VCaP (cell line): Measurements from ENCODE around the gene PXMP2.

Experiments used
- H3K27ac ChIP-seq: fragments of 450-650 bp; 2 replicates; pipeline ENCODE4 v1.5.1; 2017
- CTCF ChIP-seq: fragments of 450-650 bp; conservative IDR thresholded peaks from 2 replicates; pipeline ENCODE4 v1.5.1; 2017; ENCODE audit warnings: mild to moderate bottlenecking, moderate library complexity

PXMP2 gene

GRCh38 chr12:132739600-132740312 lies 52.4 kb downstream of the PXMP2 start:
- TF ChIP-seq CTCF, result no peak
- H3K27ac ChIP-seq, result no peak overlapping the region

GRCh38 chr12:132740313-132740646 lies 52.9 kb downstream of the PXMP2 start:
- H3K27ac ChIP-seq, result no peak overlapping the region
- no peak for TF ChIP-seq CTCF

GRCh38 chr12:132740652-132741051 lies 53.3 kb downstream of the PXMP2 start:
- no peak for TF ChIP-seq CTCF

GRCh38 chr12:132741620-132742019 lies 54.2 kb downstream of the PXMP2 start:
- no peak overlapping the region for H3K27ac ChIP-seq
- TF ChIP-seq CTCF, result no peak

More at GRCh38 chr12:132740652-132741051, 53.3 kb downstream of the PXMP2 start:
- no peak overlapping the region for H3K27ac ChIP-seq

- TF ChIP-seq CTCF, result no peak
Measured at GRCh38 chr12:132743831-132744230, 56.4 kb downstream of the PXMP2 start.

GRCh38 chr12:132746613-132747012 lies 59.2 kb downstream of the PXMP2 start:
- H3K27ac ChIP-seq, result no peak overlapping the region
- TF ChIP-seq CTCF, result no peak

More at GRCh38 chr12:132743831-132744230, 56.4 kb downstream of the PXMP2 start:
- no peak overlapping the region for H3K27ac ChIP-seq

GRCh38 chr12:132747395-132747794 lies 60.0 kb downstream of the PXMP2 start:
- no peak for TF ChIP-seq CTCF
- H3K27ac ChIP-seq, result no peak overlapping the region
